DOHH2 (cell line): ENCODE results near the gene PPFIA4.

Source experiments
- H3F3A ChIP-seq: fragments of 200-600 bp; sonication (generic), shearing (Covaris generic); 2 replicates; pipeline ENCODE4 v1.6.0; 2016; ENCODE audit warnings: antibody characterized with exemption, mild to moderate bottlenecking; ENCODE audit not compliant: control insufficient read depth, insufficient read depth
- H3K27ac ChIP-seq: fragments of 200-600 bp; sonication (generic); 2 replicates; pipeline ENCODE4 v1.5.1; 2014; ENCODE audit warnings: low read depth, mild to moderate bottlenecking, low read length, moderate library complexity
- H3K27me3 ChIP-seq: fragments of 200-600 bp; sonication (generic); 2 replicates; pipeline ENCODE4 v1.6.1; 2014; ENCODE audit warnings: mild to moderate bottlenecking, low read length, mixed read lengths; ENCODE audit not compliant: control insufficient read depth
- H3K36me3 ChIP-seq: fragments of 200-600 bp; sonication (generic); 2 replicates; pipeline ENCODE4 v1.6.1; 2014; ENCODE audit warnings: mild to moderate bottlenecking, low read length, moderate library complexity, mixed read lengths; ENCODE audit not compliant: control insufficient read depth
- H3K4me1 ChIP-seq: fragments of 200-600 bp; sonication (generic); 2 replicates; pipeline ENCODE4 v1.6.1; 2014; ENCODE audit warnings: mild to moderate bottlenecking, low read length, mixed read lengths; ENCODE audit not compliant: control insufficient read depth
- H3K4me2 ChIP-seq: fragments of 200-600 bp; sonication (generic); 2 replicates; pipeline ENCODE4 v1.6.0; 2014; ENCODE audit warnings: mild to moderate bottlenecking, low read length, moderate library complexity
- H3K4me3 ChIP-seq: fragments of 200-600 bp; sonication (generic); 2 replicates; pipeline ENCODE4 v1.5.1; 2014; ENCODE audit warnings: mild to moderate bottlenecking, low read length, mixed read lengths
- H3K79me2 ChIP-seq: fragments of 200-600 bp; sonication (generic); 2 replicates; pipeline ENCODE4 v1.6.1; 2014; ENCODE audit warnings: mild to moderate bottlenecking, low read length, mixed read lengths; ENCODE audit not compliant: control insufficient read depth
- H3K9me2 ChIP-seq: fragments of 200-600 bp; sonication (generic); replicated peaks from 2 replicates; pipeline ENCODE4 v1.6.1; 2014; ENCODE audit warnings: mild to moderate bottlenecking, low read length, mixed read lengths; ENCODE audit not compliant: control insufficient read depth
- H3K9me3 ChIP-seq: fragments of 200-600 bp; sonication (generic); 2 replicates; pipeline ENCODE4 v1.6.1; 2014; ENCODE audit warnings: antibody characterized with exemption, low read length, mixed read lengths; ENCODE audit not compliant: control insufficient read depth, insufficient read depth
- H4K20me1 ChIP-seq: fragments of 200-600 bp; sonication (generic); 2 replicates; pipeline ENCODE4 v1.6.0; 2014; ENCODE audit warnings: low read depth, mild to moderate bottlenecking, antibody characterized with exemption, low read length, moderate library complexity; ENCODE audit not compliant: control insufficient read depth, insufficient read depth
- CTCF ChIP-seq: fragments of 200-600 bp; sonication (generic); IDR thresholded peaks from one replicate; pipeline ENCODE4 v1.5.1; 2014; ENCODE audit warnings: antibody characterized with exemption, mild to moderate bottlenecking, low read depth, low read length; ENCODE audit not compliant: poor library complexity, severe bottlenecking
- EZH2phosphoT487 ChIP-seq: fragments of 200-600 bp; sonication (generic); IDR thresholded peaks from 2 replicates; pipeline ENCODE4 v1.6.1; 2017; ENCODE audit warnings: borderline replicate concordance, mild to moderate bottlenecking, antibody characterized with exemption, low read length, moderate library complexity, mixed read lengths

The PPFIA4 gene

DNA sequence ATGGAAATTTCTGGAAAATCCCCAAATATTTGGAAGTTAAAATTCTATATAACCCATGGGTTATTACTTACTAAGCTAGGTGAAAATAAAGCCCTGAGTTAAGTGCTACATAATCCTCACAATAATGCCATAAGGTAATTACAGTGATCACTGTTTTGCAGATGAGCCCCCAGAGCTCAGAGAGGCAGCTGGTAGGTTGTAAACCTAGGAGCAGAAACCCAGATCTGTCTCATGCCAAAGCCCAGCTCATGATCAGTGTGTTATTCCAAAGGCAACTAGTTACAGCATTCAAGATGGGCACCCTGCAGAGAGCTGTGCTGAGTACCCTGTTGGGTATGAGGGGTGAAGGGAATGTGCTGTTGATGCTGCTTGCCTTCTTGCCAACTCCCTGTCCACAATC lies 70.3 kb downstream of the PPFIA4 start:
- no peak overlapping the region for H3K27ac ChIP-seq
- no peaks in the 10 kb centered on the region for H3F3A ChIP-seq
- no peaks in the 10 kb centered on the region for H3K36me3 ChIP-seq
- H3K4me2 ChIP-seq = no peak overlapping the region
- no peaks in the 10 kb centered on the region for H4K20me1 ChIP-seq
- no peaks in the 10 kb centered on the region for H3K9me2 ChIP-seq
- H3K4me3 ChIP-seq = no peak overlapping the region
- H3K79me2 ChIP-seq = no peaks in the 10 kb centered on the region
- H3K9me3 ChIP-seq = peaks cover 5% of the 10 kb centered on the region; the same call in 1 of the 2 replicates
- TF ChIP-seq CTCF = no peak
- TF ChIP-seq EZH2phosphoT487 = no peak
- H3K27me3 ChIP-seq = no peaks in the 10 kb centered on the region; the same call in 1 of the 2 replicates
- H3K4me1 ChIP-seq = no peaks in the 10 kb centered on the region

- no peak overlapping the region for H3K4me3 ChIP-seq
- H3K4me1 ChIP-seq = no peaks in the 10 kb centered on the region
- no peaks in the 10 kb centered on the region for H4K20me1 ChIP-seq
- H3F3A ChIP-seq = no peaks in the 10 kb centered on the region
- H3K79me2 ChIP-seq = no peaks in the 10 kb centered on the region
- no peak overlapping the region for H3K27ac ChIP-seq
- no peaks in the 10 kb centered on the region; the same call in 1 of the 2 replicates for H3K27me3 ChIP-seq
- peaks cover 5% of the 10 kb centered on the region; the same call in 1 of the 2 replicates for H3K9me3 ChIP-seq
- no peaks in the 10 kb centered on the region for H3K9me2 ChIP-seq
- TF ChIP-seq EZH2phosphoT487 (no peak), CTCF (no peak)
- H3K36me3 ChIP-seq = no peaks in the 10 kb centered on the region
- no peak overlapping the region for H3K4me2 ChIP-seq
Observed at GRCh38 chr1:203097001-203097400, 70.7 kb downstream of the PPFIA4 start.

DNA sequence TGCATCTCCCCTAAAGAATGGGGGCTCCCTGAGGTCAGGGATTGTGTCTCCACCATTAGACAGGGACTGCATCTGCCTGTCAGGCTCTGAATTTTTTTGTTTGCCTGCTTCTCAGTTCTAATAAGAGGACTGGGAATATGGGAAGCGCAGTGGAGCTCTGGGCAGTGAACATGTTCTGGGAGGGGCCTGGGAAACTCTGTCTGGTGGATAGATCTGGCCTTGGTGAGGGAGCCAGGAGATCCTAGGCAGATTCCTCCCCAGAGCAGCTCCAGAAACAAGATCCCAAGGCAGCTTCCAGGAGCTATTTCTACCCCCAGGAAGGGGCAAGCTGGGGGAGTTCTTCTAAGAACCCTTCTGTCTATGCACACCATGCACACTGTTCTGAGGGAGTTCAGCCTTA lies 72.2 kb downstream of the PPFIA4 start:
- TF ChIP-seq EZH2phosphoT487 (no peak), CTCF (no peak)
- Histone ChIP-seq H3K27me3 (no peaks in the 10 kb centered on the region), H3F3A (no peaks in the 10 kb centered on the region), H3K9me2 (no peaks in the 10 kb centered on the region), H4K20me1 (no peaks in the 10 kb centered on the region), H3K9me3 (peaks cover 5% of the 10 kb centered on the region; the same call in 1 of the 2 replicates), H3K36me3 (no peaks in the 10 kb centered on the region), H3K27ac (no peak overlapping the region), H3K79me2 (no peaks in the 10 kb centered on the region), H3K4me1 (no peaks in the 10 kb centered on the region), H3K4me3 (no peak overlapping the region), H3K4me2 (no peak overlapping the region)
